Kidney (tissue), 14 donors: ENCODE measurements around the gene GMEB2. TPM values are rescaled to one million over a fixed set of nuclear protein-coding genes. Genes with fewer than 3 reads are reported as not detected.
A peak's percentile ranks its signal among the peaks of the same experiment; 100 is the strongest.
"Not testable (repeated sequence)": the region's sequence is repeated elsewhere in the genome, so short reads cannot be mapped to it uniquely, and the experiment has no call there.

Experiments
- DNase-seq, 5 donors: peaks; one replicate each; pipeline ENCODE4 v3.0.0-alpha.2; 2013 to 2020
- FAIRE-seq: peaks from 2 replicates; lab custom pipeline; 2012; peaks lifted over from hg19 to GRCh38; lab: Jason Lieb, UNC
- H3K27ac ChIP-seq, 2 donors: one replicate each; pipeline ENCODE4 v1.7.0; 2013; ENCODE audit warnings: low read depth in 2 of 2, low read length in 2 of 2, inconsistent platforms in 1 of 2
- H3K27me3 ChIP-seq: one replicate; pipeline ENCODE4 v1.7.1; 2013; ENCODE audit warnings: low read length, inconsistent platforms; ENCODE audit not compliant: control insufficient read depth, insufficient read depth
- H3K36me3 ChIP-seq, 3 donors: one replicate each; pipeline versions ENCODE4 v1.7.0 to v1.7.1; 2013; ENCODE audit warnings: low read length in 3 of 3, control low read depth in 1 of 3, inconsistent platforms in 1 of 3; ENCODE audit not compliant: insufficient read depth in 3 of 3, control insufficient read depth in 2 of 3
- H3K4me1 ChIP-seq, 3 donors: one replicate each; pipeline versions ENCODE4 v1.7.0 to v1.7.1; 2013; ENCODE audit warnings: low read length in 3 of 3, inconsistent platforms in 1 of 3, low read depth in 1 of 3; ENCODE audit not compliant: control insufficient read depth in 2 of 3, insufficient read depth in 2 of 3
- H3K4me3 ChIP-seq, 3 donors: one replicate each; pipeline versions ENCODE4 v1.7.0 to v1.8.1; 2013; ENCODE audit warnings: low read length in 3 of 3, control low read depth in 1 of 3, inconsistent platforms in 1 of 3
- H3K9ac ChIP-seq, 3 donors: one replicate each; pipeline versions ENCODE4 v1.7.0 to v1.7.1; 2013; ENCODE audit warnings: low read length in 3 of 3, control low read depth in 1 of 3, inconsistent platforms in 1 of 3
- H3K9me3 ChIP-seq, 3 donors: one replicate each; pipeline versions ENCODE4 v1.7.0 to v1.7.1; 2013; ENCODE audit warnings: low read length in 3 of 3, control low read depth in 1 of 3, inconsistent platforms in 1 of 3; ENCODE audit not compliant: control insufficient read depth in 2 of 3, insufficient read depth in 1 of 3
- intact Hi-C: fragments of 100-400 bp; cut with DNase I; formaldehyde crosslinking; loops from one replicate; pipeline ENCODE4 v1.11.1; 2022
- polyA plus RNA-seq: library from polyadenylated mRNA; stranded (reverse); fragments of 350-450 nt; fragmentation: Illumina TruSeq; extraction: RNeasy Lipid Tissue Mini Kit (QIAGEN cat#74804); gene quantifications from one replicate; pipeline ENCODE4 v1.2.3, GENCODE V29; 2014; ENCODE audit warnings: low read depth, low replicate concordance; ENCODE audit not compliant: insufficient read depth
- total RNA-seq: library from RNA; stranded (reverse); fragmentation: NEBNext Ultra II Directional; extraction: Animal tissue kit (Norgen Biotek cat#: 25700); gene quantifications from one replicate; pipeline ENCODE4 v1.2.1, GENCODE V29; 2021
- TF ChIP-seq, protein P1 (sequence below): IDR thresholded peaks from 3 replicates; pipeline ENCODE4 v1.5.1; 2012; ENCODE audit warnings: mild to moderate bottlenecking, moderate library complexity, borderline replicate concordance; ENCODE audit not compliant: insufficient read depth; ENCODE audit errors: extremely low read depth
- donor health status: control.
- donor health status: control.
- donor health status: control.
- donor health status: control.
- donor health status: control.
- donor health status: DM: yes; HTN: yes; CAD: no.
- donor health status: Normal renal cell carcinoma (clear cell type).

GMEB2 gene
- total and polyA plus RNA-seq, 2 donors from 2014 or later, result 6.1 to 13.4 TPM

DNA sequence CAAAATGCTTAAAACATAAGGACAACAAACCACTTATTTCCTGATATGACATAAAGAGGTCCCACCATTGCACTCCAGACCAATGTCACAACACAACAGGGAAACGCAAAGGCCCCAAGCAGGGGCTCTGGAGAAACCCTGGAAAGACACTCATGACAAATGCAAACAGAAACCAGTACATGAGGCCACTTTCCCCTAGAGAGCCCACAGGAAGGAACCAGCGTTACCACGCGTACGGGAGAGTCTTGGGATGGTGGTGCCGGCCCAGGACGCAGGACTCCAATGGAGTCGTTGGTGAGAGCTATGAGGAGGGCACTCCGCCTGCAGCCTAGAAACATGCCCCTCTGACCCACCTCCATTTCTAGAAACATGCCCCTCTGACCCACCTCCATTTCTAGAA lies 20.2 kb downstream of the GMEB2 start:
- H3K4me1 ChIP-seq, result no peaks in the 10 kb centered on the region
- intact Hi-C loops, result no loop called here
- H3K4me3 ChIP-seq, result no peak overlapping the region
- H3K27ac ChIP-seq, result no peak overlapping the region
- FAIRE-seq (no peak), DNase-seq (no peak)
- H3K36me3 ChIP-seq, result peaks cover 0 to 15% (median 2%) of the 10 kb centered on the region in 3 donors
- H3K27me3 ChIP-seq, result no peaks in the 10 kb centered on the region
- TF ChIP-seq, protein P1, sequence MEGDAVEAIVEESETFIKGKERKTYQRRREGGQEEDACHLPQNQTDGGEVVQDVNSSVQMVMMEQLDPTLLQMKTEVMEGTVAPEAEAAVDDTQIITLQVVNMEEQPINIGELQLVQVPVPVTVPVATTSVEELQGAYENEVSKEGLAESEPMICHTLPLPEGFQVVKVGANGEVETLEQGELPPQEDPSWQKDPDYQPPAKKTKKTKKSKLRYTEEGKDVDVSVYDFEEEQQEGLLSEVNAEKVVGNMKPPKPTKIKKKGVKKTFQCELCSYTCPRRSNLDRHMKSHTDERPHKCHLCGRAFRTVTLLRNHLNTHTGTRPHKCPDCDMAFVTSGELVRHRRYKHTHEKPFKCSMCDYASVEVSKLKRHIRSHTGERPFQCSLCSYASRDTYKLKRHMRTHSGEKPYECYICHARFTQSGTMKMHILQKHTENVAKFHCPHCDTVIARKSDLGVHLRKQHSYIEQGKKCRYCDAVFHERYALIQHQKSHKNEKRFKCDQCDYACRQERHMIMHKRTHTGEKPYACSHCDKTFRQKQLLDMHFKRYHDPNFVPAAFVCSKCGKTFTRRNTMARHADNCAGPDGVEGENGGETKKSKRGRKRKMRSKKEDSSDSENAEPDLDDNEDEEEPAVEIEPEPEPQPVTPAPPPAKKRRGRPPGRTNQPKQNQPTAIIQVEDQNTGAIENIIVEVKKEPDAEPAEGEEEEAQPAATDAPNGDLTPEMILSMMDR, result no peak
- H3K9me3 ChIP-seq, result no peaks in the 10 kb centered on the region
- H3K9ac ChIP-seq, result no peak overlapping the region

DNA sequence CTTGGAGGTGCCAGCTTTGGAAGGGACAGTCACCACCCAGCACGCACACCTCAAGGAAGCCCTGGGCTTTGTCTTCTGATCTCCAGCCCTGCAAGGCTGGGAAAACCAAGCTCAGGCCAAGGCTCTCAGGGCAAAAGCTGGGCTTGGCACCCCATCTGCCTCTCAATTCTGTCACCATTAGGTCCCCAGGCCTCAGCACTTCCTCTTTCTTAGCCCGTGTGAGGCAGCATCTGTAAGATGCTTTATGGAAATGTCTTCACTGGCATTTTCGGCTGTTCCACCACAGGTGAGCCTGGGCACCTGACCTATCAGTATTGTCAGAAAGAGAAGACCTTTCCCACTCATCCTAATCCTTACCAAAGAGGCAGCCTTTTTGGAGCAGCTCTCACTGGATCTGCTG lies 24.6 kb downstream of the GMEB2 start:
- H3K27ac ChIP-seq, result no peak overlapping the region
- no peaks in the 10 kb centered on the region for H3K27me3 ChIP-seq
- DNase-seq (peak in 1 of 5 donors; percentile 3), FAIRE-seq (no peak)
- no peaks in the 10 kb centered on the region for H3K9me3 ChIP-seq
- H3K9ac ChIP-seq, result no peak overlapping the region
- intact Hi-C loops, result no loop called here
- TF ChIP-seq, protein P1, result no peak
- H3K36me3 ChIP-seq, result peaks cover 0 to 34% (median 9%) of the 10 kb centered on the region in 3 donors
- no peak overlapping the region for H3K4me3 ChIP-seq
- no peaks in the 10 kb centered on the region for H3K4me1 ChIP-seq

DNA sequence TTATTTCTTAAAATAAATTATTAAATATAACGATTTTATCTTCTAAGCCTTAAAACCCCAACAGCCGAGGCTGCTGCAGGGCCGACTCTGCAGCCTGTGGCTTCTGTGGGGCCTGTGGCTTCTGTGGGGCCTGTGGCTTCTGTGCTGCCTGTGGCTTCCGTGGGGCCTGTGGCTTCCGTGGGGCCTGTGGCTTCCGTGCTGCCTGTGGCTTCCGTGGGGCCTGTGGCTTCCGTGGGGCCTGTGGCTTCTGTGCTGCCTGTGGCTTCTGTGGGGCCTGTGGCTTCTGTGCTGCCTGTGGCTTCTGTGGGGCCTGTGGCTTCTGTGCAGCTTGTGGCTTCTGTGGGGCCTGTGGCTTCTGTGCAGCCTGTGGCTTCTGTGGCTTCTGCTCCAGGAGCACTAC lies 25.2 kb downstream of the GMEB2 start:
- H3K4me1 ChIP-seq, H3K27ac ChIP-seq, H3K4me3 ChIP-seq, H3K9ac ChIP-seq, intact Hi-C loops, H3K9me3 ChIP-seq, H3K27me3 ChIP-seq, FAIRE-seq: not testable (repeated sequence)
- peak in 1 of 5 donors; percentile 51 for DNase-seq
- peaks cover 0 to 34% (median 9%) of the 10 kb centered on the region in 3 donors for H3K36me3 ChIP-seq

DNA sequence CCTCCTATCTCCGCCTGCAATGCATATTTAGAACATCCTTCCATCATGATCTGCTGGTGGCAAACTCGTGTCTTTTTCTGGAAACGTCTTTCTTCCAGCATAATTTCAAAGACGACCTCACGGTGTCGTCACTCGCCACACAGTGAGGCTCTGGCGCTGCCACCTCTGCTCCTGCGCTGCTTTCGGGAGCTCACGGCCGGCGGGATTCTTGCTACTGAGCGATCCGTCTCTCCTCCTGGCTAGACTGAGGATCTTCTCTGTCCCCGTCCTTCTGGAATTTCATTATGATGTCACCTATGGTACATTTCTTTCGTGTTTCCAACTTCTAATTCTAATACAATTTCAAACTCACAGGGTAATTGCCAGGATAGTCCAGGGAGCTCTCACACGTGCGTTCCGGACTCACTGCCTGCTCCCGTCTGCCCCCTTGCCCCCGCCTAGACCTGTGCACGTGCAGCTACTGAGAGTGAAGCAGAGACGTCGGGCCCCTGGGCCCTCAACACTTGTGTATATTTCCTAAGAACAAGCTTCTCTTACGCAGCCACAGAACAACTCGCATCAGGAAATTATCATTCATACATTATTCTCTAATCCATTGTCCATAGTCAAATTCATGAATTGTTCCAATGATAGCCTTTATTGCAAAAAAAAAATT lies 27.4 kb downstream of the GMEB2 start:
- H3K36me3 ChIP-seq, result peaks cover 0 to 34% (median 9%) of the 10 kb centered on the region in 3 donors
- no peaks in the 10 kb centered on the region for H3K4me1 ChIP-seq
- FAIRE-seq (no peak), DNase-seq (peak in 1 of 5 donors; percentile 47)
- H3K9me3 ChIP-seq, result no peaks in the 10 kb centered on the region
- H3K27ac ChIP-seq, result no peak overlapping the region
- no peaks in the 10 kb centered on the region for H3K27me3 ChIP-seq
- TF ChIP-seq, protein P1, result no peak
- no peak overlapping the region for H3K4me3 ChIP-seq
- intact Hi-C loops, result no loop called here
- H3K9ac ChIP-seq, result no peak overlapping the region
